ENCODE measurements around the gene PCDHA1.
A peak's percentile ranks its signal among the peaks of the same experiment; 100 is the strongest.
"Not testable (repeated sequence)": the region's sequence is repeated elsewhere in the genome, so short reads cannot be mapped to it uniquely, and the experiment has no call there.

Gene PCDHA1

GRCh38 chr5:140808241-140808888 is 22.4 kb downstream of the PCDHA1 start:
- DNase-seq, ATAC-seq: not testable (repeated sequence)

- DNase-seq = no peak
- no peak for ATAC-seq
Observed at GRCh38 chr5:140808889-140809291, 22.9 kb downstream of the PCDHA1 start.

- DNase-seq (peak; percentile 45), ATAC-seq (no peak)
Observed at GRCh38 chr5:140821375-140822280, 35.7 kb downstream of the PCDHA1 start, which contains the start of gene PCDHA5. Gene PCDHA5 (plus strand): TSS chr5:140821613.

- DNase-seq (no peak), ATAC-seq (no peak)
Observed at GRCh38 chr5:140822281-140822629, 36.3 kb downstream of the PCDHA1 start.

- DNase-seq, ATAC-seq: not testable (repeated sequence)
Observed at GRCh38 chr5:140822969-140823368, 37.0 kb downstream of the PCDHA1 start.

- no peak for DNase-seq
- ATAC-seq = no peak
Observed at GRCh38 chr5:140823475-140823874, 37.5 kb downstream of the PCDHA1 start.

GRCh38 chr5:140827704-140828361 is 41.9 kb downstream of the PCDHA1 start, which contains the start of gene PCDHA6:
Gene PCDHA6 (plus strand): TSS chr5:140827960. CDS start chr5:140828092, 132 bp downstream.
- no peak for DNase-seq
- no peak for ATAC-seq

GRCh38 chr5:140828362-140828737 is 42.4 kb downstream of the PCDHA1 start:
- no peak for DNase-seq
- ATAC-seq = no peak

GRCh38 chr5:140829511-140830501 is 43.9 kb downstream of the PCDHA1 start:
- not testable (repeated sequence) for DNase-seq, ATAC-seq

GRCh38 chr5:140833993-140834392 is 48.1 kb downstream of the PCDHA1 start, which contains the start of gene PCDHA7:
Gene PCDHA7 (plus strand): TSS chr5:140834269. CDS start chr5:140834384, 115 bp downstream.
- DNase-seq = no peak
- ATAC-seq = no peak

- ATAC-seq, DNase-seq: not testable (repeated sequence)
Observed at GRCh38 chr5:140834439-140835008, 48.6 kb downstream of the PCDHA1 start.

GRCh38 chr5:140835622-140836510 is 49.9 kb downstream of the PCDHA1 start:
- no peak for ATAC-seq
- DNase-seq = no peak

GRCh38 chr5:140840978-140841962 is 55.3 kb downstream of the PCDHA1 start, which contains the start of gene PCDHA8:
Gene PCDHA8 (plus strand): TSS chr5:140841187. CDS start chr5:140841322, 135 bp downstream.
- ATAC-seq (no peak), DNase-seq (peak; percentile 20)

- ATAC-seq (no peak), DNase-seq (no peak)
Observed at GRCh38 chr5:140842798-140843733, 57.1 kb downstream of the PCDHA1 start.

GRCh38 chr5:140848139-140849102 is 62.5 kb downstream of the PCDHA1 start, which contains the start of gene PCDHA9:
Gene PCDHA9 (plus strand): TSS chr5:140848382. CDS start chr5:140848496, 114 bp downstream.
- not testable (repeated sequence) for ATAC-seq, DNase-seq

All from stimulated activated naive CD8-positive, alpha-beta T cell treated with anti-CD3 and anti-CD28 coated beads, Interleukin-15, Interleukin-2, amounts not matched to agents 100 U/mL and 50 U/mL, for 24 hours (primary cell).